Smooth muscle cell (in vitro differentiated cells): Measurements from ENCODE around the gene RASA2. TPM values are rescaled to one million over a fixed set of nuclear protein-coding genes. Genes with fewer than 3 reads are reported as not detected.
"Not testable (repeated sequence)": the region's sequence is repeated elsewhere in the genome, so short reads cannot be mapped to it uniquely, and the experiment has no call there.

Experiments
- DNase-seq: peaks from one replicate; lab custom pipeline; 2025; ENCODE audit not compliant: unreplicated experiment; lab: John Stamatoyannopoulos, UW
- H2AFZ ChIP-seq: fragments of 200-600 bp; sonication (generic); 2 replicates; pipeline ENCODE4 v1.6.0; 2016; ENCODE audit warnings: antibody characterized with exemption, low read depth, mild to moderate bottlenecking
- H3F3A ChIP-seq: fragments of 200-600 bp; sonication (generic); 2 replicates; pipeline ENCODE4 v1.6.0; 2017; ENCODE audit warnings: antibody characterized with exemption, low read depth
- H3K27ac ChIP-seq: fragments of 200-600 bp; sonication (generic); 2 replicates; pipeline ENCODE4 v1.5.1; 2016; ENCODE audit warnings: low read depth, mild to moderate bottlenecking
- H3K27me3 ChIP-seq: fragments of 200-600 bp; sonication (generic); 2 replicates; pipeline ENCODE4 v1.6.1; 2016; ENCODE audit warnings: low read depth, mild to moderate bottlenecking
- H3K36me3 ChIP-seq: fragments of 200-600 bp; sonication (generic); 2 replicates; pipeline ENCODE4 v1.5.1; 2016; ENCODE audit warnings: low read depth
- H3K4me1 ChIP-seq: fragments of 200-600 bp; sonication (generic); 2 replicates; pipeline ENCODE4 v1.5.1; 2016; ENCODE audit warnings: low read depth
- H3K4me2 ChIP-seq: fragments of 200-600 bp; sonication (generic); 2 replicates; pipeline ENCODE4 v1.6.0; 2016; ENCODE audit warnings: mild to moderate bottlenecking
- H3K4me3 ChIP-seq: fragments of 200-600 bp; sonication (generic); 2 replicates; pipeline ENCODE4 v1.5.1; 2016; ENCODE audit warnings: mild to moderate bottlenecking
- H3K79me2 ChIP-seq: fragments of 200-600 bp; sonication (generic); 2 replicates; pipeline ENCODE4 v1.6.0; 2016; ENCODE audit warnings: low read depth, mild to moderate bottlenecking
- H3K9ac ChIP-seq: fragments of 200-600 bp; sonication (generic); 2 replicates; pipeline ENCODE4 v1.6.0; 2016; ENCODE audit warnings: low read depth
- H3K9me3 ChIP-seq: fragments of 200-600 bp; sonication (generic); replicated peaks from 2 replicates; pipeline ENCODE4 v1.5.1; 2016; ENCODE audit warnings: low read depth
- H4K20me1 ChIP-seq: fragments of 200-600 bp; sonication (generic); 2 replicates; pipeline ENCODE4 v1.6.0; 2016; ENCODE audit warnings: low read depth
- CTCF ChIP-seq: fragments of 200-600 bp; sonication (generic); IDR thresholded peaks from 2 replicates; pipeline ENCODE4 v1.5.1; 2017; ENCODE audit warnings: borderline replicate concordance, mild to moderate bottlenecking, antibody characterized with exemption; ENCODE audit not compliant: insufficient read depth, poor library complexity, severe bottlenecking
- WGBS: methylation state at CpG from one replicate; pipeline ENCODE4 v1.1.7; 2016; ENCODE audit warnings: low lambda C conversion rate; 5-methylcytosine and 5-hydroxymethylcytosine counted together
- polyA plus RNA-seq: library from polyadenylated mRNA; unstranded; fragments of >200 nt; fragmentation: Nextera tagmentation; extraction: Ambion mirVana; gene quantifications from 2 replicates; pipeline ENCODE4 v1.2.1, GENCODE V29; 2016
- total RNA-seq: library from RNA; depleted of rRNA; stranded (reverse); fragments of >200 nt; gene quantifications from 2 replicates; pipeline ENCODE4 v1.2.3, GENCODE V29; 2014

The RASA2 gene
- total and polyA plus RNA-seq, 2 experiments from 2014 or later: 4.9 to 20.0 TPM

GRCh38 chr3:141493184-141493583, 6.4 kb downstream of the RASA2 start:
- no peak for TF ChIP-seq CTCF
- Histone ChIP-seq H3K36me3 (no peaks in the 10 kb centered on the region), H3K4me3 (no peak overlapping the region), H3K4me1 (peaks cover 3% of the 10 kb centered on the region), H2AFZ (no peak overlapping the region), H3K27ac (no peak overlapping the region), H4K20me1 (peaks cover 84% of the 10 kb centered on the region), H3K9me3 (no peaks in the 10 kb centered on the region), H3K27me3 (no peaks in the 10 kb centered on the region), H3F3A (no peaks in the 10 kb centered on the region), H3K79me2 (peaks cover 86% of the 10 kb centered on the region), H3K4me2 (no peak overlapping the region), H3K9ac (no peak overlapping the region)
- DNase-seq: no peak
- 82% methylated on average over 1 of the region's 1 CpG for WGBS

- H3K36me3 ChIP-seq, H3K4me2 ChIP-seq, H3K9me3 ChIP-seq, DNase-seq, H3K27me3 ChIP-seq, H3K4me3 ChIP-seq, H3K9ac ChIP-seq, H2AFZ ChIP-seq, H3F3A ChIP-seq, H3K27ac ChIP-seq, H3K4me1 ChIP-seq: not testable (repeated sequence)
- Histone ChIP-seq H4K20me1 (peaks cover 81% of the 10 kb centered on the region), H3K79me2 (peaks cover 84% of the 10 kb centered on the region)
- WGBS: 86% methylated on average over 4 of the region's 4 CpGs
Measured at GRCh38 chr3:141497589-141497988, 10.8 kb downstream of the RASA2 start.

- WGBS: 96% methylated on average over 6 of the region's 6 CpGs
- peaks cover 84% of the 10 kb centered on the region for H3K79me2 ChIP-seq
- H3K4me1 ChIP-seq: no peaks in the 10 kb centered on the region
- peaks cover 81% of the 10 kb centered on the region for H4K20me1 ChIP-seq
- H3K4me3 ChIP-seq: no peak overlapping the region
- no peak overlapping the region for H3K4me2 ChIP-seq
- DNase-seq: no peak
- no peaks in the 10 kb centered on the region for H3K27me3 ChIP-seq
- no peak overlapping the region for H2AFZ ChIP-seq
- H3K27ac ChIP-seq: no peak overlapping the region
- no peak overlapping the region for H3K9ac ChIP-seq
- no peak for TF ChIP-seq CTCF
- no peaks in the 10 kb centered on the region for H3K9me3 ChIP-seq
- H3F3A ChIP-seq: no peaks in the 10 kb centered on the region
- H3K36me3 ChIP-seq: no peaks in the 10 kb centered on the region
Measured at GRCh38 chr3:141498598-141499223, 11.9 kb downstream of the RASA2 start.

- H3K9me3 ChIP-seq: no peaks in the 10 kb centered on the region
- no peak for TF ChIP-seq CTCF
- no peak for DNase-seq
- peaks cover 84% of the 10 kb centered on the region for H3K79me2 ChIP-seq
- WGBS: 95% methylated on average over 4 of the region's 4 CpGs
- no peaks in the 10 kb centered on the region for H3K27me3 ChIP-seq
- no peaks in the 10 kb centered on the region for H3F3A ChIP-seq
- no peak overlapping the region for H3K4me2 ChIP-seq
- H2AFZ ChIP-seq: no peak overlapping the region
- no peaks in the 10 kb centered on the region for H3K4me1 ChIP-seq
- no peak overlapping the region for H3K27ac ChIP-seq
- peaks cover 81% of the 10 kb centered on the region for H4K20me1 ChIP-seq
- no peak overlapping the region for H3K4me3 ChIP-seq
- no peak overlapping the region for H3K9ac ChIP-seq
- no peaks in the 10 kb centered on the region for H3K36me3 ChIP-seq
Measured at GRCh38 chr3:141499284-141499683, 12.5 kb downstream of the RASA2 start.
